Measurements from ENCODE around the gene GRIN2A.

DNA sequence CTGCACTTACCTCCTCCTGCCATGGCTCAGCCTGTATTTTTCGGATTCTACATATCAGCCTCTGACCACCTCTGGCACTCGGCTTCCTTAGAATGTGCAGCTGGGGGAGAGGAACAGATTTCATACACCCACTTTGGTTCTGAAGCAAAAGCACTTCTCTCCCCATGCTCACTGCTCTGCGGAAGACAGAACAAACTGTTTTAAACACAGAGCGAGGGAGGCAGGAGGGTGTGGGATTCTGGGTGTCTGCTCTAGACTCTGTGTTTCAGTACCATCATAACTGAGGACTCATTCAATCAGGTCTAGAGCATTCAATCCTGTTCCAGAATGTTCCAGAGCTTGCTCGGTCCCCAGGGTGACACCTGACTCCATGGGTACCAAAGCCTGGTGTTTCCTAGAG, 239.1 kb downstream of the GRIN2A start:
- no peak for TF ChIP-seq ISL1 (CRISPR knock-in tag; IDR thresholded peaks at IDR 0.05)
- TF ChIP-seq OSR1 (CRISPR knock-in tag; IDR thresholded peaks at IDR 0.05), result no peak
- no peak for TF ChIP-seq SNAI2 (CRISPR knock-in tag; IDR thresholded peaks at IDR 0.05)
- TF ChIP-seq, protein P1, sequence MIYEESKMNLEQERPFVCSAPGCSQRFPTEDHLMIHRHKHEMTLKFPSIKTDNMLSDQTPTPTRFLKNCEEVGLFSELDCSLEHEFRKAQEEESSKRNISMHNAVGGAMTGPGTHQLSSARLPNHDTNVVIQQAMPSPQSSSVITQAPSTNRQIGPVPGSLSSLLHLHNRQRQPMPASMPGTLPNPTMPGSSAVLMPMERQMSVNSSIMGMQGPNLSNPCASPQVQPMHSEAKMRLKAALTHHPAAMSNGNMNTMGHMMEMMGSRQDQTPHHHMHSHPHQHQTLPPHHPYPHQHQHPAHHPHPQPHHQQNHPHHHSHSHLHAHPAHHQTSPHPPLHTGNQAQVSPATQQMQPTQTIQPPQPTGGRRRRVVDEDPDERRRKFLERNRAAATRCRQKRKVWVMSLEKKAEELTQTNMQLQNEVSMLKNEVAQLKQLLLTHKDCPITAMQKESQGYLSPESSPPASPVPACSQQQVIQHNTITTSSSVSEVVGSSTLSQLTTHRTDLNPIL (CRISPR knock-in tag; IDR thresholded peaks at IDR 0.05; ENCODE audit: low read depth), result no peak
- TF ChIP-seq, protein P2, sequence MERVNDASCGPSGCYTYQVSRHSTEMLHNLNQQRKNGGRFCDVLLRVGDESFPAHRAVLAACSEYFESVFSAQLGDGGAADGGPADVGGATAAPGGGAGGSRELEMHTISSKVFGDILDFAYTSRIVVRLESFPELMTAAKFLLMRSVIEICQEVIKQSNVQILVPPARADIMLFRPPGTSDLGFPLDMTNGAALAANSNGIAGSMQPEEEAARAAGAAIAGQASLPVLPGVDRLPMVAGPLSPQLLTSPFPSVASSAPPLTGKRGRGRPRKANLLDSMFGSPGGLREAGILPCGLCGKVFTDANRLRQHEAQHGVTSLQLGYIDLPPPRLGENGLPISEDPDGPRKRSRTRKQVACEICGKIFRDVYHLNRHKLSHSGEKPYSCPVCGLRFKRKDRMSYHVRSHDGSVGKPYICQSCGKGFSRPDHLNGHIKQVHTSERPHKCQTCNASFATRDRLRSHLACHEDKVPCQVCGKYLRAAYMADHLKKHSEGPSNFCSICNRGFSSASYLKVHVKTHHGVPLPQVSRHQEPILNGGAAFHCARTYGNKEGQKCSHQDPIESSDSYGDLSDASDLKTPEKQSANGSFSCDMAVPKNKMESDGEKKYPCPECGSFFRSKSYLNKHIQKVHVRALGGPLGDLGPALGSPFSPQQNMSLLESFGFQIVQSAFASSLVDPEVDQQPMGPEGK (CRISPR knock-in tag; IDR thresholded peaks at IDR 0.05; ENCODE audit: borderline replicate concordance), result no peak
- TF ChIP-seq ZNF565 (CRISPR knock-in tag; conservative IDR thresholded peaks at IDR 0.05; ENCODE audit: low read depth), result no peak
- no peak for TF ChIP-seq CSDC2 (CRISPR knock-in tag; IDR thresholded peaks at IDR 0.05)
- no peak for TF ChIP-seq TOX (CRISPR knock-in tag; IDR thresholded peaks at IDR 0.05; ENCODE audit: borderline replicate concordance)
- TF ChIP-seq, protein P3, sequence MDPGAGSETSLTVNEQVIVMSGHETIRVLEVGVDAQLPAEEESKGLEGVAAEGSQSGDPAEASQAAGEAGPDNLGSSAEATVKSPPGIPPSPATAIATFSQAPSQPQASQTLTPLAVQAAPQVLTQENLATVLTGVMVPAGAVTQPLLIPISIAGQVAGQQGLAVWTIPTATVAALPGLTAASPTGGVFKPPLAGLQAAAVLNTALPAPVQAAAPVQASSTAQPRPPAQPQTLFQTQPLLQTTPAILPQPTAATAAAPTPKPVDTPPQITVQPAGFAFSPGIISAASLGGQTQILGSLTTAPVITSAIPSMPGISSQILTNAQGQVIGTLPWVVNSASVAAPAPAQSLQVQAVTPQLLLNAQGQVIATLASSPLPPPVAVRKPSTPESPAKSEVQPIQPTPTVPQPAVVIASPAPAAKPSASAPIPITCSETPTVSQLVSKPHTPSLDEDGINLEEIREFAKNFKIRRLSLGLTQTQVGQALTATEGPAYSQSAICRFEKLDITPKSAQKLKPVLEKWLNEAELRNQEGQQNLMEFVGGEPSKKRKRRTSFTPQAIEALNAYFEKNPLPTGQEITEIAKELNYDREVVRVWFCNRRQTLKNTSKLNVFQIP (CRISPR knock-in tag; IDR thresholded peaks at IDR 0.05; ENCODE audit: borderline replicate concordance, low read depth), result no peak
- TF ChIP-seq, protein P4, sequence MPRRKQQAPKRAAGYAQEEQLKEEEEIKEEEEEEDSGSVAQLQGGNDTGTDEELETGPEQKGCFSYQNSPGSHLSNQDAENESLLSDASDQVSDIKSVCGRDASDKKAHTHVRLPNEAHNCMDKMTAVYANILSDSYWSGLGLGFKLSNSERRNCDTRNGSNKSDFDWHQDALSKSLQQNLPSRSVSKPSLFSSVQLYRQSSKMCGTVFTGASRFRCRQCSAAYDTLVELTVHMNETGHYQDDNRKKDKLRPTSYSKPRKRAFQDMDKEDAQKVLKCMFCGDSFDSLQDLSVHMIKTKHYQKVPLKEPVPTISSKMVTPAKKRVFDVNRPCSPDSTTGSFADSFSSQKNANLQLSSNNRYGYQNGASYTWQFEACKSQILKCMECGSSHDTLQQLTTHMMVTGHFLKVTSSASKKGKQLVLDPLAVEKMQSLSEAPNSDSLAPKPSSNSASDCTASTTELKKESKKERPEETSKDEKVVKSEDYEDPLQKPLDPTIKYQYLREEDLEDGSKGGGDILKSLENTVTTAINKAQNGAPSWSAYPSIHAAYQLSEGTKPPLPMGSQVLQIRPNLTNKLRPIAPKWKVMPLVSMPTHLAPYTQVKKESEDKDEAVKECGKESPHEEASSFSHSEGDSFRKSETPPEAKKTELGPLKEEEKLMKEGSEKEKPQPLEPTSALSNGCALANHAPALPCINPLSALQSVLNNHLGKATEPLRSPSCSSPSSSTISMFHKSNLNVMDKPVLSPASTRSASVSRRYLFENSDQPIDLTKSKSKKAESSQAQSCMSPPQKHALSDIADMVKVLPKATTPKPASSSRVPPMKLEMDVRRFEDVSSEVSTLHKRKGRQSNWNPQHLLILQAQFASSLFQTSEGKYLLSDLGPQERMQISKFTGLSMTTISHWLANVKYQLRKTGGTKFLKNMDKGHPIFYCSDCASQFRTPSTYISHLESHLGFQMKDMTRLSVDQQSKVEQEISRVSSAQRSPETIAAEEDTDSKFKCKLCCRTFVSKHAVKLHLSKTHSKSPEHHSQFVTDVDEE (CRISPR knock-in tag; IDR thresholded peaks at IDR 0.05), result no peak
- TF ChIP-seq, protein P5, sequence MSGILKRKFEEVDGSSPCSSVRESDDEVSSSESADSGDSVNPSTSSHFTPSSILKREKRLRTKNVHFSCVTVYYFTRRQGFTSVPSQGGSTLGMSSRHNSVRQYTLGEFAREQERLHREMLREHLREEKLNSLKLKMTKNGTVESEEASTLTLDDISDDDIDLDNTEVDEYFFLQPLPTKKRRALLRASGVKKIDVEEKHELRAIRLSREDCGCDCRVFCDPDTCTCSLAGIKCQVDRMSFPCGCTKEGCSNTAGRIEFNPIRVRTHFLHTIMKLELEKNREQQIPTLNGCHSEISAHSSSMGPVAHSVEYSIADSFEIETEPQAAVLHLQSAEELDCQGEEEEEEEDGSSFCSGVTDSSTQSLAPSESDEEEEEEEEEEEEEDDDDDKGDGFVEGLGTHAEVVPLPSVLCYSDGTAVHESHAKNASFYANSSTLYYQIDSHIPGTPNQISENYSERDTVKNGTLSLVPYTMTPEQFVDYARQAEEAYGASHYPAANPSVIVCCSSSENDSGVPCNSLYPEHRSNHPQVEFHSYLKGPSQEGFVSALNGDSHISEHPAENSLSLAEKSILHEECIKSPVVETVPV (CRISPR knock-in tag; IDR thresholded peaks at IDR 0.05), result no peak
- no peak for TF ChIP-seq TCF4 (CRISPR knock-in tag; IDR thresholded peaks at IDR 0.05; ENCODE audit: borderline replicate concordance)
- TF ChIP-seq ZFP3 (CRISPR knock-in tag; IDR thresholded peaks at IDR 0.05), result no peak
- no peak for TF ChIP-seq ARNTL (CRISPR knock-in tag; IDR thresholded peaks at IDR 0.05; ENCODE audit: borderline replicate concordance, low read depth)

All from SK-N-SH treated with all-trans-retinoic acid at 6 μM for 48 hours (cell line).